Measurements from ENCODE around the gene CLDN34. TPM values are rescaled to one million over a fixed set of nuclear protein-coding genes. Genes with fewer than 3 reads are reported as not detected.

CLDN34 gene
- total RNA-seq, 6 experiments from 2014 or later = 0.22 to 0.39 TPM; not detected in 4

GRCh38 chrX:10015723-10016518 is 48.8 kb downstream of the CLDN34 start:
- peak in 2 of 3 donors; percentile 40 to 45 for DNase-seq
- H3K4me1 ChIP-seq = no peaks in the 10 kb centered on the region
- H3K4me3 ChIP-seq = peak overlapping the region; percentile 16 to 43 (median 30)
- ATAC-seq = no peak
- H3K36me3 ChIP-seq = no peaks in the 10 kb centered on the region
- no peaks in the 10 kb centered on the region for H3K27me3 ChIP-seq
- TF ChIP-seq POLR2A (IDR thresholded peaks at IDR 0.05) = peak; percentile 8
- no peak for TF ChIP-seq CTCF (IDR thresholded peaks at IDR 0.05)
- peak overlapping the region; percentile 30 to 67 (median 59) for H3K27ac ChIP-seq
- intact Hi-C loops (cut with DNase I) = no loop called here
- 60% methylated on average over 3 of the region's 87 CpGs for WGBS (ENCODE audit: insufficient coverage, low coverage, low lambda C conversion rate, missing lambda C conversion rate)
- no peaks in the 10 kb centered on the region for H3K9me3 ChIP-seq

GRCh38 chrX:10016519-10017132 is 49.5 kb downstream of the CLDN34 start:
- Histone ChIP-seq H3K27me3 (no peaks in the 10 kb centered on the region), H3K36me3 (no peaks in the 10 kb centered on the region), H3K4me3 (peak overlapping the region; percentile 16 to 43 (median 30)), H3K4me1 (no peaks in the 10 kb centered on the region), H3K27ac (peak overlapping the region in 2 of 3 donors; percentile 59 to 67), H3K9me3 (no peaks in the 10 kb centered on the region)
- intact Hi-C loops (cut with DNase I) = no loop called here
- TF ChIP-seq CTCF (IDR thresholded peaks at IDR 0.05) (no peak), POLR2A (IDR thresholded peaks at IDR 0.05) (no peak)
- ATAC-seq (no peak), DNase-seq (no peak)
- WGBS (ENCODE audit: insufficient coverage, low coverage, low lambda C conversion rate, missing lambda C conversion rate) = 53% methylated on average over 10 of the region's 11 CpGs

- Histone ChIP-seq H3K9me3 (no peaks in the 10 kb centered on the region), H3K27me3 (no peaks in the 10 kb centered on the region), H3K4me1 (no peaks in the 10 kb centered on the region), H3K27ac (no peak overlapping the region), H3K4me3 (no peak overlapping the region), H3K36me3 (no peaks in the 10 kb centered on the region)
- DNase-seq (no peak), ATAC-seq (no peak)
- intact Hi-C loops (cut with DNase I) = no loop called here
- no peak for TF ChIP-seq CTCF (IDR thresholded peaks at IDR 0.05)
- TF ChIP-seq POLR2A (IDR thresholded peaks at IDR 0.05) = no peak
- WGBS (ENCODE audit: insufficient coverage, low coverage, low lambda C conversion rate, missing lambda C conversion rate) = 30% methylated on average over 8 of the region's 8 CpGs
Observed at GRCh38 chrX:10017872-10018271, 50.7 kb downstream of the CLDN34 start.

Other genes starting within 250 kb of the CLDN34 start
- gene GPR143, start 201.5 kb upstream of the CLDN34 start, total RNA-seq = 1 to 10 TPM in 1 of 6 experiments, under 1 TPM in 4, not detected in 1; 0.26 to 1.1 (median 0.43) TPM
- gene SHROOM2, start 180.9 kb upstream of the CLDN34 start, total RNA-seq = 1 to 10 TPM; 3.6 to 7.5 (median 3.9) TPM
- gene CLCN4, start 189.6 kb downstream of the CLDN34 start, total RNA-seq = 1 to 10 TPM; 3.5 to 5.5 (median 4.0) TPM